ENCODE results near the gene DECR2. TPM values are rescaled to one million over a fixed set of nuclear protein-coding genes. Genes with fewer than 3 reads are reported as not detected.
A peak's percentile ranks its signal among the peaks of the same experiment; 100 is the strongest.

The DECR2 gene
- total and polyA plus RNA-seq, 4 donors, result 42.2 to 210 (median 126) TPM

GRCh38 chr16:399340-400019 lies 2.2 kb upstream of the DECR2 start:
- Histone ChIP-seq H3K9ac (ENCODE audit: low read depth in 1 of 2, low read length in 2 of 2) (no peak overlapping the region), H3K4me1 (ENCODE audit: control insufficient read depth in 4 of 4, insufficient read depth in 4 of 4, low read length in 3 of 4) (peaks cover 6 to 40% (median 17%) of the 10 kb centered on the region in 4 donors), H3K27ac (ENCODE audit: low read depth in 1 of 2, low read length in 2 of 2) (no peak overlapping the region), H3K4me3 (ENCODE audit: low read depth in 1 of 3, low read length in 3 of 3) (no peak overlapping the region), H3K9me3 (ENCODE audit: control insufficient read depth in 4 of 4, low read length in 3 of 4) (no peaks in the 10 kb centered on the region), H3K36me3 (ENCODE audit: control insufficient read depth in 4 of 4, insufficient read depth in 3 of 4, low read depth in 1 of 4, low read length in 3 of 4) (no peaks in the 10 kb centered on the region), H3K27me3 (ENCODE audit: control insufficient read depth in 4 of 4, insufficient read depth in 4 of 4, low read length in 3 of 4) (no peaks in the 10 kb centered on the region)
- peak; percentile 70 for DNase-seq (ENCODE audit: low spot score)
- 93% methylated on average over 22 of the region's 22 CpGs for WGBS
- no peak for TF ChIP-seq ATF3 (IDR thresholded peaks at IDR 0.05)
- TF ChIP-seq TAF1 (conservative IDR thresholded peaks at IDR 0.05), result no peak
- TF ChIP-seq MAX (IDR thresholded peaks at IDR 0.05), result no peak
- TF ChIP-seq REST (IDR thresholded peaks at IDR 0.05), result no peak
- TF ChIP-seq ZBTB33 (IDR thresholded peaks at IDR 0.05), result no peak
- no peak for TF ChIP-seq YY1 (IDR thresholded peaks at IDR 0.05)
- TF ChIP-seq SP1 (IDR thresholded peaks at IDR 0.05), result no peak
- TF ChIP-seq CTCF (IDR thresholded peaks at IDR 0.05; ENCODE audit: low read depth, low read length, missing input control), result no peak
- TF ChIP-seq JUND (IDR thresholded peaks at IDR 0.05), result no peak
- TF ChIP-seq EGR1 (IDR thresholded peaks at IDR 0.05; ENCODE audit: low read depth in 2 of 2), result no peak

GRCh38 chr16:400061-400591 lies 1.6 kb upstream of the DECR2 start:
- peak overlapping the region; percentile 68 to 93 for H3K27ac ChIP-seq (ENCODE audit: low read depth in 1 of 2, low read length in 2 of 2)
- H3K9me3 ChIP-seq (ENCODE audit: control insufficient read depth in 4 of 4, low read length in 3 of 4), result no peaks in the 10 kb centered on the region
- H3K36me3 ChIP-seq (ENCODE audit: control insufficient read depth in 4 of 4, insufficient read depth in 3 of 4, low read depth in 1 of 4, low read length in 3 of 4), result no peaks in the 10 kb centered on the region
- H3K9ac ChIP-seq (ENCODE audit: low read depth in 1 of 2, low read length in 2 of 2), result peak overlapping the region in 1 of 2 donors; percentile 19
- DNase-seq (ENCODE audit: low spot score), result no peak
- TF ChIP-seq ATF3 (IDR thresholded peaks at IDR 0.05) (no peak), REST (IDR thresholded peaks at IDR 0.05) (no peak), HNF4G (IDR thresholded peaks at IDR 0.05) (no peak), HNF4A (conservative IDR thresholded peaks at IDR 0.05) (no peak), FOXA1 (IDR thresholded peaks at IDR 0.05) (no peak), CTCF (IDR thresholded peaks at IDR 0.05; ENCODE audit: low read depth, low read length, missing input control) (no peak)
- H3K4me1 ChIP-seq (ENCODE audit: control insufficient read depth in 4 of 4, insufficient read depth in 4 of 4, low read length in 3 of 4), result peaks cover 8 to 46% (median 20%) of the 10 kb centered on the region in 4 donors
- H3K27me3 ChIP-seq (ENCODE audit: control insufficient read depth in 4 of 4, insufficient read depth in 4 of 4, low read length in 3 of 4), result no peaks in the 10 kb centered on the region
- 89% methylated on average over 10 of the region's 10 CpGs for WGBS
- H3K4me3 ChIP-seq (ENCODE audit: low read depth in 1 of 3, low read length in 3 of 3), result no peak overlapping the region

All from liver (tissue), 9 donors.